Right forelimb (tissue), 1 donor: ENCODE data around the gene NPR3.
"Not testable (repeated sequence)": the region's sequence is repeated elsewhere in the genome, so short reads cannot be mapped to it uniquely, and the experiment has no call there.

Experiments used
- DNase-seq: peaks from one replicate; pipeline ENCODE4 v3.0.0-alpha.2; 2018

The NPR3 gene

DNA sequence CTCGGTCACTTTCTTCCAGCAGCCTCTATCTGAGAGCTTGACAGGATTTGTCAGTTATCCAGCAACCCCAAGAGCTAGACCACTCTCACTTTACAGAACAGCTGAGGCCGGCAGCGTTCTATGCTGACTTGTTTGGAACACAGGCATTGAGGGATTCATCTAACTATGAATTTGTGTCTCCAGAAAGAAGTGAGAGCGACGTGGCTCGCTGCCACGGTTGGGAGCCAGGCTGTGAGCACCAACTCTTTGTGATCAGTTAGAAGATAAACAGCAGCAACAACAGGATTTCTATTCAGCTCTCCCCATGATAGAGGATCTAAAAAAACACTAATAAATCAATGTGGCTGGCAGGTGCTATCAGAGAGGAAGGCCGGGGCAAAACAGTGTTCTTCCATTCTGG lies 58.6 kb downstream of the NPR3 start:
- DNase-seq: no peak

DNA sequence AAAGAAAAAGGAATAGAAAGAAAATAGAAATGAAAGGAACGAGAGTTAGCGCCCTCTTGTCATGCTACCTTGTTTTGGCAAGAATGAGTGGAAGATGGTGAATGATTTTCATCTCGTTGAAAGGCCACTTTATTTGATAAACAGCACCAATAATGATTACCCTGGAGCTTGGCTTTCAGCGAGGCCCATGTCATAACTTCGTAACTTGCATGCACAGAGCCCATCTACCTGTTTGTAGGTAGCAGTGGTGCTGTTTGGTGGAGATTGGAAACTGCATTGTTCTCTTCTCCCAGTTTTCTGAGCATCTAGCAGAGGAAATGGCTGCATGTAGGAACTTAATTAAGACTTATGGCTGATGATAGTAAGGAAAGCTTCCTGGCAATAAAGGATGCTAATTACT lies 59.3 kb downstream of the NPR3 start:
- no peak for DNase-seq

DNA sequence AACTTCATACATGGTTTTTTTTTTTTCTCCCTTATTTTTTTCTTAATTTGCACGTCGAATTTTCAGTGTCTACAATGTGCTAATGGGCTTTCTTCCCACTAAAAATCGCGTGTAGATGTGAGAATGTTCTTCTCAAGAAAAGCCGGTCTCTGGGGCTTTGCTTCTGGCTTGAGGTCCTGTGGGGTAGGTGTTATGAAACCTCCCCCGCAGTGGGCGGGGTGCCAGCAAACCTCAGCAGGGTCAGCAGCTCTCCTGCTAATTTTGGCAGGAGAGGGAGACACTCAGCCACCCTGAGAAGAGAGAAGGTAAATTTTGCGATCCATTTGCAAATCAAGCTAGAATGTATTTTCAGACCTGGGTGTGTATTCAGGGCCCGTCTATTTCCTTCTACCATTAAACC lies 59.9 kb downstream of the NPR3 start:
- no peak for DNase-seq

DNA sequence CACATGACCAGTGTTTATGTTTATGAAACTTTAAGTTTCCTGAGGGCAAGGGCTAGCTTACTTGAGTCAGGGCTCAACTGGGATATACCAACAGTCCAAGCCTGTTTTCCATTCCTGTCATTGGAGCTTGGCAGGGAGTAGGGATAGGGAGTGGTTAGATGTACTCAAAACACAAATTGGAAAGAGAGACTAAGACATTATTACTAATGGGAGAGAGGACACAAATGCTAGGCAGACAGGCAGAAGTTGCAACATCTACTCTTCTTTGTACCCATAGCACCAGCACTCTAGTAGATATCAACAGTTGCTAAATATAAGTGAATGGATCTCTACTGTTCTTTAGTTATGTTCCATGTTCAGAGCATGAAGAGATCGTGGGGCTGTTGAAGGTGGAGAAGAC lies 62.8 kb downstream of the NPR3 start:
- no peak for DNase-seq

DNA sequence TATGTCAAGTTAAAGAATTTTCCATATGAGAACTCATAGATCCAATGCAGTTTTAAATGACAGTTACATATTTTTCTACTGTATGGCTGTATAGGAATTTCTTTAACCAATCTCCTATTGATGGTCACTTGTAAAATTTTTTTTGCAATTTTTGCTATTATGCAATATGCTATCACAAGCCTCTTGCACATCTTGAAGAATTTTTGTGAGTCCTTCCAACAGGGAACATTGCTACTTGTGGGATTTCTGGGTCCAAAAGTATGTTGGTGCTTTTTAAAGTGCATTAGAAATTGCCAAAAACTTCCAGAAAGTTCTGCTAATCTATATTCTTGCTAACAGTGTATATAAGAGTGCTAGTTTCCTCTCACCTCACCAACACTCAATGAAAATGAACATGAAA lies 65.1 kb downstream of the NPR3 start:
- DNase-seq: no peak

DNA sequence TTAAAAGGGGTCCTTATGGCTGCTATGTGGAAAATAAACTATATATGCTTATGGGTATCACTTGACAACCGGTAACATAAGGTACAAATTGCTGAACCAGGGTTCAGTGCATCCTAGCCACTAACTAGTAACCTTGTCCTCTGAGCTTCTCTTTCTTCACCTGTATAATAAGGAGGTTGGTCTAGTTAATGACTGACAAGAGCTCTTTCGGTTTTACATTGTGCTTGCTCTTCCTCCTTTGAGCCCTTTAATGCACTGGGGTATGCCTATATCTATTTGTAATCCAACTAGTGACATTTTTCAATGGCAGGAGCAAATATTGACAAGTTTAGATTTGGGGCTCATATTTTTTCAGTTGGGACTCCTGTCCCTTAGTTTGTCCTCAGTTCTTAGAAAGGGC lies 66.1 kb downstream of the NPR3 start:
- no peak for DNase-seq

DNA sequence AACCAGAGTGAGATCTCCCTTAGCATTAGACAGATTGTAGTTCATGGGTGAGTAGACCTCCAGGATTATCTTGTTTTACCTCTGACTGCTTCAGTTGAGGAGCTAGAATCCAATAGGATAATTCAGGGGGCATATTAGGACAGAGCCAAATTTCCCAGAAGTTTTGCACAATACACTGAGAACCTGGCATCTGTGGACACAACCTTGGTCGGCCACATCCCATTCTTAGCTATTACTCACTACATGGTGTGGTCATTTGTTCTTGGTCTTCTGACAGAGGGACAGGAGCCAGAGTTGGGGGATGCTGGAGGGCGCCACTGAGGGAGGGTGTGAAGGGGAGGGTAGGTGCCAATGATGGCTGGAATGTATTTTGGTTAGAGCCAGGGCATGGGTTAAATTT lies 66.6 kb downstream of the NPR3 start:
- no peak for DNase-seq

DNA sequence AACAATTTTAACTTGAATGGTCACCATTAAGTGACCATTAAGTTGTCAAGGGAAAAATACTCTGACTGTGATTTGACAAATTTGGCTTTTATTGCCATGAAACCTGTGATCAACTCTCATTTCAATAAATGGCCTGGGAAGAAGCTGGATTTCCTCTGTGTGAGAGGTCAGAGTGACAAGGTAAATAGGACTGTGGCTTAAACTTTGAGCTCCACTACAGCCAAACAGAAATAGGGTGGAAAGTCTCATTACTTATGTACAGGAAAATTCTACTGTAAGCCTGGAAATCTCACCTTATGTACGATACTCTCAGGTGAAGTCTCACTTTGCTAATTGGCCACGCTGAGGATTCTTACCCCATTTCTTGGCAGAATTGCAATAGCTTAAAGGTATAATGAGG lies 67.3 kb downstream of the NPR3 start:
- no peak for DNase-seq

DNA sequence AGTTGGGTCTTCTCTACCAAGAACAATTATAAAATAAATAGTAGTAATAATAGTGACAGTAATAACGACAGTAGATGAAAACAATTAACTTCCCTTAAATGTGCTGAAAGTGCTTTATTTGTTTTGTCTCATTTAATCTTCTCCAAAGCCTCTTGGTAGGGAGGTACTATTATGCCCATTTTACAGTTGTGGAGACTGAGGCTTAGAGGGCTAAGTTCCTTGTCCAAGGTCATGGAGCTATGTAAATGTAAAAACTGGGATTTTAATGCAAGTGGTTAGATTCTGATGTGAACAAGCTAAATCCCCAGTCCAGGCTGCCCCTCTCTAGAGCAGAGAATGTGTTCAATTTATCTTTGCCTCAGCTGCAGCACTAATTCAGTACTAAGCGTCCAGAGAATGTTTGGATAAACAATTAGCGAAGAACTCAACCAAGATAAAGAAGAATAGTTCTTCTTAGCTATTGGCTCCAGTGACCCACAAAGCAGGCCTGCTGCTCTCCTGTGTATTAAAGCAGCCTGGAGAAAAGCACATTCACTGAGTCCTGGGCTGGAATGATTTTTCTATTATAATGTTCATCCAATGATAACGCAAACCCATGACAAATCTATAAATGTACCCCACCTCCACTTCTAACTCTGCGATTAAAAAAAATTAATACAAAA lies 68.8 kb downstream of the NPR3 start:
- no peak for DNase-seq

DNA sequence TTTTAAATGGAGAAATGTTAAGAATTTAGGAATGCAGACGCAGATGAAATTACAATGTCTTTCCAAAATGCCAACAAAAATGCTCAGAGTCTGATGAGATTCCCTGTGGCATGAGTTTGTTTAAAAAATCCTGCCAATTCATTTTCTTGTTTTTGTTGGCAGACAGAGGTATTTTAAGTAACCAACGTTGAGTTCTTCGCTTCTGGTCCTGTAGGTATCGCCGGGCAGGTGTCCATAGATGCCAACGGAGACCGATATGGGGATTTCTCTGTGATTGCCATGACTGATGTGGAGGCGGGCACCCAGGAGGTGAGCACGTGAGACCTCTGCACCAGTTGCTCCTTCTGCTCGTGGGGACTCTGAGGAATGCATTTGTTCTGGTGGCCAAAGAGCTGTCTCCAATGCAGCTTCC lies 69.4 kb downstream of the NPR3 start:
- DNase-seq: no peak

DNA sequence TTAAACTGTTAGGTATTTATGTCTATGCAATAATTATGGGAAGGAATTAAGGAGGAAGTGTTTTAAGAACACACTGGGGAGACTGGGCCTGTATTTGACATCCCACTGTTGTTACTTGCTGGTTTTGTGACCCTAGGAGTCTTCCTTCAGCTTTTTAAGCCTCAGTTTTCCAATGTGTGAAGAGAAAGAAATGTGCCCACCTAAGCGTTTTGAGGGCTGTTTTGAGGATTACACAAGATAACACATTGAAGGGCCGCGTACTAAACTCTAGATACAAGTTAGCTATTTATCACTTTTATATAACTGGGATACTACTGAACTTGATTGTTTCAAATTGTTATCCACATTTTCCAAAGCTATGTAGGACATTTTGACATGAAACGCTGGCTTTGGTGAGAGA lies 72.5 kb downstream of the NPR3 start:
- DNase-seq: no peak

DNA sequence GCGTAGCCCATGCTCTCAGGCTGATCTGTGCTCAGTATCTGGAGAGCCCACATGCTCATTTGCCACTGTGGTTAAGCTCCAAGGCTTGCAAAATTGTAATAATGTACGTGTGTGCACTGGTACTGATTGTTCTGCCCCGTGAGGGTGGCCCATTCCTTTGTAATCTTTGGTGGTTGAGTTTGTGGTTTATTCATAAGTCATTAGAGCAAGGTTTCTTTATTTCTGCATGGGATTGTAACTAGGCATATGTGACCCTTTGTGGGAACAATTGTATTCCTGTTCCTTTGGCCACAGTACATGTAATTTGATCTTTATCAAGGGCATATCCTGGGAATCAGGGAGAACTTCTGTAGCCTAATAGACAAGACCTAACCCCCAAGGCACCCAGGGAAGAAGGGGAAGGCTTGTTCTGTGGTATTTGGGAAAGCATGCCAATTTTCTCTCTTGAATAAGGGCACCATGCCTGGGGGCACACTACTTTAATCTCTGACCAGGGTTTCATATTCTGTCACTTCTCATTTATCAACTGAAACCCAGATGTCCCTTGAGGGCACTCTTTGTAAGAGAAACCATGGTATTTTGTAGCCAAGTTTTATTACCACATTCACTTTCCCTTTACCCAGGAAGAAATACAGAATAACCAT lies 74.6 kb downstream of the NPR3 start:
- DNase-seq: no peak

DNA sequence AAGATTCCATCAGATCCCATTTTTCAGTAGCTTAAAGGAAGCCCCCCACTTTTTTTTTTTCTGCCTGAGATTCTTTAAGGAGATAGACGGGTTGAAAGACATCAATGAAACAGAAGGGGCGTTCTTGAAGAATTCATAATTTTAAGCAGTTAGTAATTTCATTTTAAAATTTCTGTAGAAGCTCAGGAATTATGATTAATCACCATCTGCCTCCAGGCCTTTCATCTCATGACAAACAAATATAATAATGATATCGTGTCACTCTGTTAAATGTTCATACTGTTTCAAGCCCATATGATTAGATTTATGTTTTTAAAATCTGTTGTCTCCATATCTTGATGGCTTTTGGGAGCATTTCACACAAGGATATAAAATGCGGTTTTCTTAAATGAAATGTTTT lies 75.2 kb downstream of the NPR3 start:
- no peak for DNase-seq

DNA sequence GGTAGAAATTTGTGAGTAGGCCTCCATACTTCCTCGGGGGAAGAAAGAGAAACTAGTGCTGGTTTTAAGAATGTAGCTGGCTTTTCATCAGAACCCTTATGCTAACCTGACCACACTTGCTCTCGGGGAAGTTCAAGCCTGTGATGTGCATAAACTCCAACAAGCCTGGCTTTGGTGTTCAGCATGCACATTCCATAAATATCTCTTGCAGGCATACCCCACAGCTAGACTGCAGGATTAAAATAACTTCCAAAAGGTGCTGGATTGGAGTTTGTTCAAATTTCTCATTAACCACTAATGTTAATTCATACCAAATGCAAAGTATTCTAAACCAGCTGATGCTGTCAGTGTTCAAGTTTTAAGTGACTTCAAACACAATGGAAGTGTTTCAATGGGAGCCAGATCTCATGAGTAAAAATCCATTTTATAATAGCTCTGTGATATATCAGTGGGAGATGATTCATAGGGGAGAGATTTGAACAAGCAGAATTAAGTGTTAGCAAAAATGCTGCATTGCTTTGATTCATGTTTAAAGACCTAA lies 79.4 kb downstream of the NPR3 start:
- no peak for DNase-seq

DNA sequence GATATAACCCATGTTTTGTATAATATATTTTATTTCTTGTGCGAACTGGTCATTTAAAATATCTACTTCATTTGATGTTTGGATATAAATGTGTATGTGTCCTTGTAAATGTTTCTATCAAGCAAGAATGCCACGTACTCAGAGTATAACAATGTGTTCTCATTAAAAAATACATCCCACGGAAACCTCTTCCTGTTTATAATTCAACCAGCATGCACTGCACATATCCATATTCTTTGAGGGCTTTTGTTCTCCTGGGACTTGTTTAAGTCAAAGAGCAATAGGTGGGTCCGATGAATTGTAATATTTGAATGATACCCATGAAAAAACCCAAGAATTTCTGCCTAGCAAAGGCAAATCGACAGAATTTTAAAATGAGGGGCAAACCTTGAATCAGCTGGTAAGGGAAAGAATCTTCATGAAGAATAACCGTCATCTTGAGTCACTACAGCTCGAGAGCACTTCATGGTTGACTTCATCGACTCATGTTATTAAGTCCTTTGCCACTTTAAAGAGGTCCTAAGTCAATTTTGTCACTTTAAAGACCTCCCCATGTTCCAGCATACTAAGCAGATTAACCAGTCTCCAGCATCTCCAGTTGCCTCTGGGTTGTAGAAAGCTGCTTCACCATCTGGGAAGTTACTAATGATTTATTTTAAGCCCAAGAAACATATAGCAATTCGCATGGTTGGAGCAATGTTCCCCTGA lies 80.6 kb downstream of the NPR3 start:
- DNase-seq: no peak

DNA sequence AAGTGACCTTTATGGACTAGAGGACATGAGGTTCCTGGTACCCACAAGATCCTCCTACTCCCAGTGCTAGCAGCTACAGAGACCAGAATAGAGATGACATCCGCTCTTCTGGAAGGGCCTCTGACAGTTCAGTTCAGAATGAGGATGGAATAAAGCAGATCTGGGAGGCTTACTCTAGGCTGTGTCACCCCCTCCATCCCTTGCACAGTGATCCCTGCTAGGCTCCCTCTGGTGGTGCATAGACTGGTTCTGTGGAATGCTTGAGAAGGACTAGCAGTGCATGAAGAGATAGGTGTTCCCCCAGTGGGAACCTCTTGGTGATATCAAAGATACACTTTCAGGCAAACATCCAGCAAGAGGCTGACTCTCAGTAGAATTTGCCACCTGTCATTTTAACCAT lies 83.0 kb downstream of the NPR3 start:
- DNase-seq: no peak

DNA sequence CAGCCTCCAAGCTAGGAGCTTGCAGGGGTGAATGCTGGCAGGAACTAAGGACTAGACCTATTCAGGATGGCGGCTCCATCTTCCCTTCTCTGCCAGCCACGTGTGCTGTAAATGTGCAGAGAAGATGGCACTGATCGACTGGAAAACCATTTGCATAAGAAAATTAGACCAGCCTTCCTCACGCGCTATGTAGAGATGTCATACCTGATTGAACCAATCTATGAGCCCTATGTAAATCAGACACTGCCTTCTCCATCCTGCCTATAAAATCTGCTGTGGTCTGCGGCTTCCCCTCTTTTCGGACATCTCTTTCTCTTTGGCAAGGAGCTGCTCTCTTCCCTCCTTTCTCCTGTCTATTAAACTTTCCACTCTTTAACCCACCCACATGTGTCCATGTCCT lies 91.6 kb downstream of the NPR3 start:
- no peak for DNase-seq

DNA sequence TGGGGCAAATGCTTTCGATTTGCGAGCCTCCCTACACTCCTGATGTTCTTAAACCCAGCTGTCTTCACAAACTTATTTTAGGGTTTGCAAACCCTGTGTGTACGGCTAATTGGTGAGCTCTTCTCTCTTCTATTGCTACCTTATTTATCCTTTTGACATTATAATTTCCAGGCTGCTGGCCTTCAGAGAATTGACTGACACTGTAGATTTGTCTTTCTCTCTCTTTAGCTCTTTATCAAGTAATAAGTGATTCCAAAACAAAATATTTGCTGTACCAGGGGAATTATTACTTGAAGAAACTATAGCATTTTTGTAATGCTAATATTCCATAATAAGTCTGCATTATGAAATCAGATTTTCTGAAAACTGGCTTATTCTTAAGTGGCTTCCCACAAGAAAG lies 92.5 kb downstream of the NPR3 start:
- no peak for DNase-seq

DNA sequence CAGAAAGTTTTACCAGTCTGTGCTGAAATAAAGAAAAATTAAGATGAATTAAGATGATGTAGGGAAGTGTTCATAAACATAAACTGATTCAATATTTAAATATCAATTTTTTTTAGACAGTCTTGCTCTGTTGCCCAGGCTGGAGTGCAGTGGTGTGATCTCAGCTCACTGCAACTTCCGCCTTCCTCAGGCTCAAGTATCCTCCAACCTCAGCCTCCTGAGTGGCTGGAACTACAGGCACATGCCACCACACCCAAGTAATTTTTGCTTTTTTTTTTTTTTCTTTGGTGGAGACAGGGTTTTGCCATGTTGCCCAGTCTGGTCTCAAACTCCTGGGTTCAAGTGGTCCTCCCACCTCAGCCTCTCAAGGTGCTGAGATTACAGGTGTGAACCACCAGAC lies 94.3 kb downstream of the NPR3 start:
- DNase-seq: not testable (repeated sequence)

DNA sequence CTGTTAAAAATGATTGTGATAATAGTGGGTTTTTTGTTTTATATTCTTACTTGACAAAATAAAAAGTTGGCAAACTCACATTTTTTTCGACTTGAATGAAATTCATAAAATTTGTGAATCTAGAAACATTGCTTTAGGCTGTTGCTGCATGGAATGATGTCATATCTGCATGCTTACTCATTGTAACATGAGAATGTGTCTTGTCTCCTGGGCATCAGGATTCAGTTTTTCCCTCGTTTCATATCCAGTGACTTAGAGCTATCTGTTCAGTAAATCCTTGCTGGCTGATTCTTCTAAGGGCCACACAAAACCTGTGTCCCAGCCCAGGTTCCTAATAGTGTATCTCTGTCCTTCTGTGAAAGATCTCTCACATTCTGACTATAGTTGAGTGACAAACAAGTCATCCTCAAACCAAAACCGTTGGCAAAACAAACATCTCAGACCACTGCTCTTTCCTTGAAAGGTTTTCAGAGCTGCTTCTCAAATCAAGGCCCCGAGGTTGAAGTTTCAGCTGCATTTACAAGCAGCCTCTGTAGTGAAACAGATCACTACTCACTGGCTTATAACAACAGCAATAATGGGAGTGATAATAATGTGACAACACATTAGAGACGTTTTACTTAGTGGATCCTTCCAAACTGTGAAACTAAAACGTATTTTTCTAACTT lies 95.0 kb downstream of the NPR3 start:
- DNase-seq: no peak

DNA sequence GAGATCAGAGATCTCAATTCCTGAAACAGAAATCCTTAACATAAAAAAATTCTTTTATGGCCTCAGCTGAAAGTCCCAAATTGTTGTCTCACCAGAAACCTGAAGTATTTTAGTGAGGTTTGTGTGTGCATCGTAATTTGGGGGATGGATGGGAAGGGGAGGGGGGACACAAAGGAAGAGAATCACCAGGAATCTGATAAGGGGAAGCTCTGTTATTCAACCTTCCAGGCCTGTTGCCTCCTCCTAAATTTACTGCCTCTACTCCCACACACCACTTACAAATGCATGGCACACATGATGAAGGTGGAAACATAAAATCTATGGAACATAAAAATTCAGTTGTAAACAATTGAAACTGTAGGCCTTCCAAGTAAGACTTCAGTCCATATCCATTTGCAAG lies 97.7 kb downstream of the NPR3 start:
- DNase-seq: no peak

DNA sequence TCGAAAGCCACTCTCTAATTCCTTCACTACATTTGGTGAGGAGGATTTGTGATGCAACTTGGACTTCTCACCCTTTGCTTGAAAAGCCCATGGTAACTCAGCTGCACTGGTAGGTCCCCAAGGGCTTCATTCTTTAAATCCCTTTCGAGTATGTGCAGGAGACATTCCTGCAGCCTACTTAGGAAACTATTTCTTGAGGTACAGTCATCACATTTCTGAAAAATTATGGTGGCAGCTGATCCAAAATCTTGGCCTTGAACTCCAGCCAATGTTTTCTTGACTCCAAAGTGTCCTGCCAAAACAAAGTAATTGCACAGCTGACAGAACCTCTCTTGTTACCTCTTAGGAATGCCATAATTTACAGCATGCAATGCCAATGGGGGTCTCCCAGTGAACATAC lies 99.7 kb downstream of the NPR3 start:
- no peak for DNase-seq

DNA sequence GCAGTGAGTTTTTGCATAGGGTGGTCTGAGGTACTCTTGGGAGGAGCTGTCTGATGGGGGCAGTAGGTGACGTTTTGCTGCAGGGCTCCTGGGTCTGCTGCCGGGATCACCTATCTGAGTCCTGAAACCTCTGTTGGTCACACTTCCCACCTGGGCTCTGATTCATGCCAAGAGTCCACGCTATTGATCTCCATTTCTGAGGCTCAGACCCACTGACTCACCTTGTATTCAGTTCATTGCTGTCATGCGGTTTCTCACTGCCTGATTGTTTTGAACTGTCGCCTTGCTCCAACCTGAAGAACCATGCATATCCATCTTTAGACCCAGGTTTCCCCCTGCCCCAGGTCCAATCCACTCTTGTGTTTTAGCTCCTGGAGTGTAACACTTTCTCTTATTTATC lies 101.3 kb downstream of the NPR3 start:
- DNase-seq: no peak

DNA sequence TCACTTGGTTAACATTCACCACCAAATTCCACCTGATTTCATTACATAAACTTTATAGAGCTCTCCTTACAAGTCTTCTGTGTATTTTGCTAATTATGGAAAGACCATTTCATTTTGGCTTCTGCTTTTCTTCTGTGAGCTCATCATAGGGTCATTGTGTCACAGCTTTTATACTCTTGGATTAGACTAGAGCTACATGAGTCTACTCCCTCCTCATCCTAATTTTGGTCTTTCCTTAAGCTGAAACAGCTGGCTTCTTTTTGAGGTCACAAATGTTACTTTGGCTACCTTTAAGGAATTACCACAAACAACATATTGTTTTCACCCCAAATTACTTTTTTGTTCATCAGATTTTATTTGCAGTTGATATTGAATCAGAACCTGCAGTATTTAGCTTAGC lies 103.0 kb downstream of the NPR3 start:
- no peak for DNase-seq
